Nephron (organoid): ENCODE measurements around the gene MAP3K4.

Experiments used
- H3K27ac Mint-ChIP-seq, 3 experiments: 2 replicates each; pipeline ENCODE4 v1.8.0; 2020; ENCODE audit warnings: mixed read lengths in 3 of 3, mild to moderate bottlenecking in 2 of 3, moderate library complexity in 1 of 3
- H3K27me3 Mint-ChIP-seq: 2 replicates; pipeline ENCODE4 v1.8.0; 2021; ENCODE audit warnings: low read depth, mild to moderate bottlenecking, moderate library complexity, mixed read lengths
- H3K36me3 Mint-ChIP-seq: 2 replicates; pipeline ENCODE4 v1.8.0; 2020; ENCODE audit warnings: low read depth, mixed read lengths
- H3K4me1 Mint-ChIP-seq: 2 replicates; pipeline ENCODE4 v1.8.0; 2020; ENCODE audit warnings: mixed read lengths
- H3K4me3 Mint-ChIP-seq, 3 experiments: 2 replicates each; pipeline ENCODE4 v1.8.0; 2020; ENCODE audit warnings: mild to moderate bottlenecking in 3 of 3, mixed read lengths in 3 of 3, moderate library complexity in 2 of 3
- H3K9me3 Mint-ChIP-seq: 2 replicates; pipeline ENCODE4 v1.8.0; 2020; ENCODE audit warnings: mixed read lengths
- CTCF ChIP-seq, 3 experiments: fragments of 200-600 bp; sonication (generic); IDR thresholded peaks; one replicate each; pipeline ENCODE4 v1.5.0; 2021; ENCODE audit warnings: antibody characterized with exemption in 3 of 3; ENCODE audit not compliant: unreplicated experiment in 3 of 3

Gene MAP3K4

GRCh38 chr6:161151660-161152526, 160.3 kb downstream of the MAP3K4 start:
- H3K27ac Mint-ChIP-seq = no peak overlapping the region
- no peak for TF ChIP-seq CTCF (IDR thresholded peaks at IDR 0.05; ENCODE audit: unreplicated experiment in 3 of 3)
- no peaks in the 10 kb centered on the region for H3K27me3 Mint-ChIP-seq
- H3K36me3 Mint-ChIP-seq = peaks cover 51% of the 10 kb centered on the region
- no peaks in the 10 kb centered on the region for H3K4me1 Mint-ChIP-seq
- H3K4me3 Mint-ChIP-seq = no peak overlapping the region
- no peaks in the 10 kb centered on the region for H3K9me3 Mint-ChIP-seq

GRCh38 chr6:161152527-161152862, 160.9 kb downstream of the MAP3K4 start:
- H3K27ac Mint-ChIP-seq = no peak overlapping the region
- no peak overlapping the region for H3K4me3 Mint-ChIP-seq
- peaks cover 52% of the 10 kb centered on the region for H3K36me3 Mint-ChIP-seq
- TF ChIP-seq CTCF (IDR thresholded peaks at IDR 0.05; ENCODE audit: unreplicated experiment in 3 of 3) = no peak
- no peaks in the 10 kb centered on the region for H3K4me1 Mint-ChIP-seq
- no peaks in the 10 kb centered on the region for H3K27me3 Mint-ChIP-seq
- H3K9me3 Mint-ChIP-seq = no peaks in the 10 kb centered on the region

- H3K27ac Mint-ChIP-seq = no peak overlapping the region
- no peaks in the 10 kb centered on the region for H3K27me3 Mint-ChIP-seq
- no peaks in the 10 kb centered on the region for H3K9me3 Mint-ChIP-seq
- no peak overlapping the region for H3K4me3 Mint-ChIP-seq
- no peaks in the 10 kb centered on the region for H3K4me1 Mint-ChIP-seq
- peak in 1 of 3 experiments; percentile 18 for TF ChIP-seq CTCF (IDR thresholded peaks at IDR 0.05; ENCODE audit: unreplicated experiment in 3 of 3)
- peaks cover 52% of the 10 kb centered on the region for H3K36me3 Mint-ChIP-seq
These were observed 161.5 kb downstream of the MAP3K4 start for GRCh38 chr6:161152907-161153662.

- no peak for TF ChIP-seq CTCF (IDR thresholded peaks at IDR 0.05; ENCODE audit: unreplicated experiment in 3 of 3)
- Mint-ChIP-seq H3K9me3 (no peaks in the 10 kb centered on the region), H3K27me3 (no peaks in the 10 kb centered on the region), H3K4me1 (no peaks in the 10 kb centered on the region), H3K36me3 (peaks cover 51% of the 10 kb centered on the region), H3K4me3 (no peak overlapping the region), H3K27ac (no peak overlapping the region)
These were observed 162.2 kb downstream of the MAP3K4 start for GRCh38 chr6:161153725-161154124.

- no peak for TF ChIP-seq CTCF (IDR thresholded peaks at IDR 0.05; ENCODE audit: unreplicated experiment in 3 of 3)
- no peak overlapping the region for H3K4me3 Mint-ChIP-seq
- no peaks in the 10 kb centered on the region for H3K27me3 Mint-ChIP-seq
These were observed 163.3 kb downstream of the MAP3K4 start for GRCh38 chr6:161154796-161155335.

More at GRCh38 chr6:161154796-161155335, 163.3 kb downstream of the MAP3K4 start:
- peaks cover 51% of the 10 kb centered on the region for H3K36me3 Mint-ChIP-seq
- no peaks in the 10 kb centered on the region for H3K9me3 Mint-ChIP-seq
- no peaks in the 10 kb centered on the region for H3K4me1 Mint-ChIP-seq
- H3K27ac Mint-ChIP-seq = no peak overlapping the region
